Suprapubic skin (tissue), 4 donors: ENCODE results near the gene TMEFF2. TPM values are rescaled to one million over a fixed set of nuclear protein-coding genes. Genes with fewer than 3 reads are reported as not detected.

ENCODE experiments used
- DNase-seq, 2 donors: peaks; one replicate each; pipeline ENCODE4 v3.0.0-alpha.2; 2019; ENCODE audit warnings: low spot score in 2 of 2
- H3K27ac ChIP-seq: fragments of 200-600 bp; sonication (generic); one replicate; pipeline ENCODE4 v1.5.1; 2019
- H3K27me3 ChIP-seq: fragments of 200-600 bp; sonication (generic); one replicate; pipeline ENCODE4 v1.5.1; 2019
- H3K36me3 ChIP-seq: fragments of 200-600 bp; sonication (generic); one replicate; pipeline ENCODE4 v1.5.1; 2019
- H3K4me1 ChIP-seq: fragments of 200-600 bp; sonication (generic); one replicate; pipeline ENCODE4 v1.5.1; 2019
- H3K4me3 ChIP-seq: fragments of 200-600 bp; sonication (generic); one replicate; pipeline ENCODE4 v1.5.1; 2019; ENCODE audit warnings: mild to moderate bottlenecking
- H3K9me3 ChIP-seq: fragments of 200-600 bp; sonication (generic); one replicate; pipeline ENCODE4 v1.5.1; 2019
- EP300 ChIP-seq: sonication (generic); formaldehyde crosslinking; IDR thresholded peaks from one replicate; pipeline ENCODE4 v1.6.1; 2017; ENCODE audit warnings: antibody characterized with exemption
- POLR2A ChIP-seq, 2 donors: fragments of 450-650 bp; IDR thresholded peaks; one replicate each; pipeline ENCODE4 v1.6.1; 2017; ENCODE audit warnings: antibody characterized with exemption in 2 of 2, mild to moderate bottlenecking in 2 of 2, moderate library complexity in 2 of 2
- POLR2AphosphoS5 ChIP-seq, 3 donors: sonication (generic); formaldehyde crosslinking; IDR thresholded peaks; one replicate each; pipeline ENCODE4 v1.6.1; 2017; ENCODE audit warnings: antibody characterized with exemption in 3 of 3
- WGBS: methylation state at CpG from one replicate; pipeline ENCODE4 v1.1.5; 2018; 5-methylcytosine and 5-hydroxymethylcytosine counted together
- total RNA-seq, 4 donors: library from RNA; depleted of rRNA; stranded (reverse); fragments of >200 nt; gene quantifications; one replicate each; pipeline ENCODE4 v1.1.0, GENCODE V29; 2016
- TF ChIP-seq, protein P1 (sequence below), 2 donors: fragments of 200-600 bp in 1 of 2; fragments of 450-650 bp in 1 of 2; sonication (generic) in 1 of 2; IDR thresholded peaks; one replicate each; pipeline ENCODE4 v1.5.1; 2016 to 2019; ENCODE audit warnings: antibody characterized with exemption in 2 of 2, mild to moderate bottlenecking in 1 of 2, moderate library complexity in 1 of 2

The TMEFF2 gene
- total RNA-seq, 4 donors from 2014 or later = 0.36 TPM; not detected in 3

DNA sequence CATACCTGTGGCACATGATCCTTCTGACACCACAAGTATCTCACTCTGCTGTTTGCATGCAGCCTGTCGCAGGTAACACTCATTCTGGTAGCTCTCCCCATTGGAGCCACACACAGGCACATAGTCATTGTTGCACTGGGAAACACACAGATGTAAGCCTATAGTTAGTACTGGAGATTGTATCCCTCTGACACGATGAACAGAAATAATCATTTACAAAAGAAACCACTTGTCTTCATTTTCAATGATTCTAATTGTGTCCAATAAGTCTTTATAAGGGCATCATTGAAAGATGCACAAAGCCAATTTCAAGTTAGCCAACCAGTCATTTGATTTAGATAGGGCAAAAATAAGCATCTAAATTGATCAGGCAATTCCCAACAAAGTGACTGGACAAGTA, 10.4 kb downstream of the TMEFF2 start:
- Histone ChIP-seq H3K27me3 (peaks cover 6% of the 10 kb centered on the region), H3K4me3 (no peak overlapping the region), H3K36me3 (no peaks in the 10 kb centered on the region), H3K9me3 (no peaks in the 10 kb centered on the region), H3K4me1 (no peaks in the 10 kb centered on the region), H3K27ac (no peak overlapping the region)
- WGBS = 91% methylated on average over 2 of the region's 2 CpGs
- no peak for DNase-seq
- TF ChIP-seq EP300 (no peak), POLR2AphosphoS5 (IDR thresholded peaks at IDR 0.05) (no peak), POLR2A (IDR thresholded peaks at IDR 0.05) (no peak)
- TF ChIP-seq, protein P1, sequence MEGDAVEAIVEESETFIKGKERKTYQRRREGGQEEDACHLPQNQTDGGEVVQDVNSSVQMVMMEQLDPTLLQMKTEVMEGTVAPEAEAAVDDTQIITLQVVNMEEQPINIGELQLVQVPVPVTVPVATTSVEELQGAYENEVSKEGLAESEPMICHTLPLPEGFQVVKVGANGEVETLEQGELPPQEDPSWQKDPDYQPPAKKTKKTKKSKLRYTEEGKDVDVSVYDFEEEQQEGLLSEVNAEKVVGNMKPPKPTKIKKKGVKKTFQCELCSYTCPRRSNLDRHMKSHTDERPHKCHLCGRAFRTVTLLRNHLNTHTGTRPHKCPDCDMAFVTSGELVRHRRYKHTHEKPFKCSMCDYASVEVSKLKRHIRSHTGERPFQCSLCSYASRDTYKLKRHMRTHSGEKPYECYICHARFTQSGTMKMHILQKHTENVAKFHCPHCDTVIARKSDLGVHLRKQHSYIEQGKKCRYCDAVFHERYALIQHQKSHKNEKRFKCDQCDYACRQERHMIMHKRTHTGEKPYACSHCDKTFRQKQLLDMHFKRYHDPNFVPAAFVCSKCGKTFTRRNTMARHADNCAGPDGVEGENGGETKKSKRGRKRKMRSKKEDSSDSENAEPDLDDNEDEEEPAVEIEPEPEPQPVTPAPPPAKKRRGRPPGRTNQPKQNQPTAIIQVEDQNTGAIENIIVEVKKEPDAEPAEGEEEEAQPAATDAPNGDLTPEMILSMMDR (IDR thresholded peaks at IDR 0.05) = no peak

DNA sequence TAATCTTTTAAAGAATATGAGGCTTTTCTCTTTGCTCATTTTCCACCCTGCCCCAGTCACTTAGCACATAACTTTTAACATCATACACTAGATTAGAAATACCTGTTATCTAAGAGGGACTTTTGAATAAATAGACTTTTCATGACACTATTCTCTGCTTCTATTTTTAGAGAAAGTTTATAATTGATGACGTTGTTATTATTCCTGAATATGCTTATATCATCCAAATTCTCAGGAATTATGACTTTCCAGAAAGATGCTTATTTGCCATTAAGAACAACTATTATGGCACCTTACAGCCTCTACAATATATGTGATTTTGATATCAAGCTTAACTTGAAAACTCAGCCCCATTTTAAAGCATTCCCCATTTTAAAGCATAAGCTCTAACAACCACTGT, 11.4 kb downstream of the TMEFF2 start:
- Histone ChIP-seq H3K36me3 (no peaks in the 10 kb centered on the region), H3K4me1 (no peaks in the 10 kb centered on the region), H3K27ac (no peak overlapping the region), H3K4me3 (no peak overlapping the region), H3K27me3 (peaks cover 5% of the 10 kb centered on the region), H3K9me3 (no peaks in the 10 kb centered on the region)
- 74% methylated on average over 1 of the region's 1 CpG for WGBS
- TF ChIP-seq, protein P1 (IDR thresholded peaks at IDR 0.05) = no peak
- TF ChIP-seq EP300 = no peak
- no peak for TF ChIP-seq POLR2AphosphoS5 (IDR thresholded peaks at IDR 0.05)
- TF ChIP-seq POLR2A (IDR thresholded peaks at IDR 0.05) = no peak
- no peak for DNase-seq

DNA sequence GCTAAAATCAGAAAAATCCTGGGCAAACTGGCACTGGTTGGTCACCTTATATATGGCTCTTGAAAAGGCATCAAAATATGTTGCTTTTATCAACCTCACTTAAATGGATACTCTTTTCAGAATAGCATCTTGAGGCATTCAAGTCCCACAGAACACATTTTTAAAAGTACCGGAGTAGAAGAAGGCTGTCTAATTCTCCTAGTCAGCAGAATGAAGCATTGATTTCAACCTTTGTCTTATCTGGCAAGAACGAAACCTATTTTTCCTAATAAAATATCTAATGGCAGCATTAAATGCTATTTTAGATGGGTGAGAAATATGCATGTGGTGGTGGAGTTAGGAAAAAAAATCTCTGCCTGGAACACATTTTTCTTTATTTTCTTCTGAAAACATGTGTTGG, 27.8 kb downstream of the TMEFF2 start:
- no peak for DNase-seq
- Histone ChIP-seq H3K27ac (no peak overlapping the region), H3K4me1 (peaks cover 4% of the 10 kb centered on the region), H3K27me3 (peaks cover 9% of the 10 kb centered on the region), H3K4me3 (no peak overlapping the region), H3K36me3 (no peaks in the 10 kb centered on the region), H3K9me3 (no peaks in the 10 kb centered on the region)
- TF ChIP-seq POLR2AphosphoS5 (IDR thresholded peaks at IDR 0.05) (no peak), POLR2A (IDR thresholded peaks at IDR 0.05) (no peak)
- WGBS = 42% methylated on average over 2 of the region's 2 CpGs

DNA sequence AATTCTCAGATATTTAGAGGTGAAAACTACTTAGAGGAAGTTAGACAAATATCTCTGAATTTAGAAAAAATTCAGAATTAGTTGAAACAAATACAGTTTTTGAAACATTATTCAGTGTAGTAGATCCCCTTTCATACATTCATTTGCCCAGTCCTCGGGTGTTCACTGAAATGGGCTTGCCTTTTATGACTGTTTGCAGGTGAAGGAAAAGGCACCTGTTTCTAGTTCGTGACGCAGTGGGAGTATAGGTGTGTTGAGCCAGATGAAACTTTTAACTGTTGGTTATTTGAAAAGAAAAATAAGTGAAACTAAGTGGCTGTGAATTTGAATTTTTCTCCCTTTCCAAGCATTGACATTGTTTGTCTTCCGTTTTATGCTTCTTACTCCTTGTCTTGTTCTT, 28.9 kb downstream of the TMEFF2 start:
- DNase-seq = no peak

DNA sequence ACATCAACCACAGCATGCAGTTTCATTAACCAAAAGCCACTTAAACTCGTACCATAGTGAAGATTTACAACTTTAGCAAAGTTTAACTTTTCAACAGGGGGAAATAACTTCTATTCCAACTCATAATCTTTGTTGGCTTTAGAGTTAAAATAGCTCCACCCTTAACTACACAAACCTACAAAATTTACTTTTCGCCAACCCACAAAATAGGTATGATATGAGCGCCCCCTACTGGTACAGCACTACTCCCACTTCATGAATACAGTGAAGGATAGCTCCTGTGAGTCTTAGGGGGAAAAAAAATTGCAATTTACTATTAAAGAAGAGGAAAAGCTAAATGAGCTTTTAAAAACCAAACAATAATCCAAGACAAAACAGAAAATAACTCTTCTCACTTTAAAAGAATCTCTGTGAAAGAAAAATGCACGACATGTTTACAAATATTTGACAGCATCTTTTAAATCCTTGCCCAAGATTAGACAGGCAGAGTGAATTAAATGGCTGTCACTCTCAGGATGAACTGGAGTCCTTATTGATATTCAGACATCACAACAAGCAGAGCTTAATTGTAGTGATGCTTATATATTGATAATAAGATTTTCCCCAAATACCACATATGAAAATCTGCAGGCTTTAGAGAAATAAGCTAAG, 32.2 kb downstream of the TMEFF2 start:
- Histone ChIP-seq H3K27me3 (peaks cover 9% of the 10 kb centered on the region), H3K27ac (no peak overlapping the region), H3K4me3 (no peak overlapping the region), H3K9me3 (no peaks in the 10 kb centered on the region), H3K4me1 (peaks cover 5% of the 10 kb centered on the region), H3K36me3 (no peaks in the 10 kb centered on the region)
- peak; percentile 69 to 82 for DNase-seq
- TF ChIP-seq POLR2AphosphoS5 (IDR thresholded peaks at IDR 0.05) (no peak), EP300 (no peak), POLR2A (IDR thresholded peaks at IDR 0.05) (no peak)
- TF ChIP-seq, protein P1 (IDR thresholded peaks at IDR 0.05) = peak; percentile 81 to 94
- WGBS = 15% methylated on average over 4 of the region's 4 CpGs

More for the DNA sequence above, 28.9 kb downstream of the TMEFF2 start:
- TF ChIP-seq, protein P1 (IDR thresholded peaks at IDR 0.05) = no peak
- TF ChIP-seq POLR2A (IDR thresholded peaks at IDR 0.05) (no peak), EP300 (no peak), POLR2AphosphoS5 (IDR thresholded peaks at IDR 0.05) (no peak)
- Histone ChIP-seq H3K9me3 (no peaks in the 10 kb centered on the region), H3K27ac (no peak overlapping the region), H3K27me3 (peaks cover 9% of the 10 kb centered on the region), H3K4me1 (peaks cover 5% of the 10 kb centered on the region), H3K4me3 (no peak overlapping the region), H3K36me3 (no peaks in the 10 kb centered on the region)
- WGBS = 67% methylated on average over 4 of the region's 4 CpGs
